HG03103 (cell line): Measurements from ENCODE around the gene PRKCH.

Source experiments
- ATAC-seq: cut with Tn5 transposase; IDR thresholded peaks from one replicate; pipeline ENCODE4 v1.9.1; 2021; ENCODE audit warnings: low read depth; ENCODE audit not compliant: unreplicated experiment

The PRKCH gene

DNA sequence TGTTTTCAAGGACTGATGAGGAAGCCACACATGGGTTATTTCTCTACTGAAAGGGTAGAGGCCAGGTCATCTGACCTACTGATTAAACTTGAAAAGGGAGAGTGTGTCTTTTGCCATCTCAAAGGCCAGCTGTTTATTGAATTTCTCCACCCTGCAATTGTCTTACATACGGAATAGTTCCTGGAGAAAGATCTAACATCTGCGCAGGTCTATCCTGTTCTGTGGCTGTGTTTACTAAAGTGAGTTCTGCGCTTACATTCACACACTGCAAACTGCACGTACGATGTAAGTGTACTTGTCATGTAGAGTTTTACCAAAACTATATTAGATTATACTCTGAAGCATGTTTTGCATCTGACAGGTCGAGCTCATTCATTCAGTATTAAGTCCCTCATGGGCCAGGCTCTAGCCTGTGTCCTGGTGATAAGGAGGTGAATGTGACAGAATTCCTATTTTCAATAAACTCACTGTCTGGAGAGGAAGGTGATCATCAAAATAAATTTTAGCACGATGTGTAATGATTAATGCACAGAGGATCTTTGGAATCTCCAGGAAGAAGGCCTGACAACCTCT lies 96.6 kb downstream of the PRKCH start:
- ATAC-seq = no peak

DNA sequence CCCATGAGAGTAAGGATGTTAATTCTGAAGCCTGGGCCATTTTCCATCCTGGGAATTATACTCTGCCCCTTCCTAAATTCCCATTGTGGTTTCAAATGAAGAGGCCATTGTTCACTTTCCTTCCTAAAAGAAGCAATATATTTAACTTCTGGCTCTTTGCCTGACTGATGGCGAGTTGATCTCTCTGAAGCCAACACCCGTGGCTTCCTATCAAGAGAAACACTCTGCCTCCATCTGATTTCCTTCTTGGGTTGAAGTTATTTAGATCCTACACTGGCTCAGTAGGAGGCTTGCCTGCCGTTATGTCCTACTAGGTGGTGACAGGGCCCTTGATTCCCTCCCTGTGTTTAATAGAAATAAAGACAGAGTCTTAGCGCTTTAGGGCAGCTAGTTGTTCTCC lies 97.4 kb downstream of the PRKCH start:
- no peak for ATAC-seq

DNA sequence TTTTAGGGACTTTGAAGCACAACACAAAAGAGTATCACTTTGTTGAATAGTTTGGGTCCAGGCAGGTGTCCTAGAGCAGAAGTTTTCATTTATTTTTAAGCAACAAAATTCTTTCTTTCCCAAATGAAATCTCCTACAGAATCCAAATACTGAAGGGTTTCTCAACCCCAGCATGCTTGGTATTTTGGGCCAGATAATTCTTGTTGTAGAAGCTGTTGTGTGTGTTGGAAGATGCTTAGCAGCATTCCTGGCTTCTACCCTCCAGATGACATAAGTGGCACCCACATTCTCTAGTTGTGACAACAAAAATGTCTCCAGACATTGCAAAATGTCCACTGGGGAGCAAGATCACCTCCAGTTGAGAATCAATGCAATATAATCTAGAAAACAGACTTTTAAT lies 97.8 kb downstream of the PRKCH start:
- ATAC-seq = no peak

DNA sequence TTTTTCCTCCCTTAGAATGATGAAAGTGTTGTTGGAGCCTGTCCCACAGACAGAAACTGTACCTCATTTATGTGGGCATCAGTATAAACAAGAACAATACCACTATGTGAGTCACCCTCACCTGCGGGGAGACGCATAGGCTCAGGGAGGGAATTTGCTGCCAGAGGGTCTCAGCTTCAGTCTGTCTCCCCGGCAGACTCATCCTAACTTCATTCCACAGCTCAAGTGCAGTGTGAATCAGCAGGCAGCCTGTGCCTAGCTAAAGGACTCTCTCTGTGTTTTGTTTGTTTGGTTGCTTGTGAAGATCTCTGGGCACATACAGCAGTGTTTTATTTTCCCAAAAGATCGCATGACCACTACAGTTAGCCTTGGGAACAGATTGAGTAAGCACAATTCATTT lies 98.9 kb downstream of the PRKCH start:
- ATAC-seq = no peak

DNA sequence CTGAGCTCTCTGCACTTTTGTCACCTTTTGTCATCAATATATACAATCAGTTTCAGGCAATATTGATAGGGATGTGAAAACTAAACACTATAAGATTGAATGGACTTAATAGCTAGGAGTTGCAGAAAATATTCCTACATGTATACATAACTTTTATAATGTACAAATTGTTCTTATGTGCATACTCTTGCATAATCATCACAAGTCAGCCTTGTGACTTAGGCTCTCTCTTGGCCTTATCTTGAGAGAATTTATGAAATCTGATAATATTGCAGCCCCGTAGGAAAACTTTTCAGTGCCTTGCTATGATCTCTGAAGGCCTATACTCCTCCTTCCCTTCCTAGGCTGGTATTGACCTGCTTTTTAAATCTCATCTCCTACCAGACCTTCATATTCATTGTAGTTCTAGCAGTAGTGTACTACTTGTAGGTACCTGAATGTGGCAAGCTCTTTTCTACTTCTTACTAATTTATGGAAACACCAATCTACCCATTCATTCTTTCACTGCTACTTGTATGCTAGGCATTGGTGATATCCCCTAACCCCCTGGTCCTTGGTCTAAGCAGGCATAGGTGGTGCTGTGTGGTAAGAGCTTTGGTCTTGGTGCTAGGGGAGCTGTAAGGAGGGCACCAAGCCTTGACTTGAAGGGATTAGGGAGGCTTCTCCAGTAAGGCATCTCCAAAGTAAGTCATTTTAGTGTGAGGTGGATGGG lies 100.0 kb downstream of the PRKCH start:
- ATAC-seq = no peak

DNA sequence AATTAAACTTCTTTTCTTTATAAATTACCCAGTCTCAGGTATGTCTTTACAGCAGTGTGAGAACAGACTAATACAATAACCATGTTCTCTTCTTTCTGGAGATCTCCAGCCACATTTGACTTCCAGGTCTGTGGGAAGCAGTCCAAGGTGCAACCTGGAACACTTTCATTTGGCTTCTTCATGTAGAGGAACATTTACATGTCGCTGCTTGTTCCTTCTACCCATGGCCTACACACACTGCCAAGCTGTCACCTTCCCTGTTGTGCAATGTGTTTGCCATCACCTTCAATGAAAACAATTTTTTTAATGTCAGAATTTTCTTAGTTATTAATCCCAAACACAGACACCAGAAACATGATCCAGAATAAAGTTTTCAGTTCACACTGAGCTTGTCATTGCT lies 104.7 kb downstream of the PRKCH start:
- no peak for ATAC-seq

DNA sequence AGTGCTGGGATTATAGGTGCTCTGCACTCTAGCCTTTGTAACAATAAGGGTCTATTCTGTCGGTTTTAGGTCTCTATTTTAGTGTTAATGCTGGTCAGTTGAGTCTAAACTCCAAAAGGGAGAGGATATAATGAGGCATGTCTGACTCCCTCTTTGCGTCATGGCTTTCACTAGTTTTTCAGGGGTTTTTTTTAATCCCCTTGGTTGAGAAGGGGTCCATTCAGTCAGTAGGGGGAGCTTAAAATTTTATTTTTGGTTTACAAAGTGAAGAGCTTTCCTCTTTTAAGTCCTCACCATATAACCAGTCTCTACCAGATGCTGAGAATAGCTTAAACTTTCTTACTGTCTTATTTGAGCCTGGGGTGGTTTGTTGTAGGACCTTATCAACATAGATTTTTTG lies 106.9 kb downstream of the PRKCH start:
- no peak for ATAC-seq

DNA sequence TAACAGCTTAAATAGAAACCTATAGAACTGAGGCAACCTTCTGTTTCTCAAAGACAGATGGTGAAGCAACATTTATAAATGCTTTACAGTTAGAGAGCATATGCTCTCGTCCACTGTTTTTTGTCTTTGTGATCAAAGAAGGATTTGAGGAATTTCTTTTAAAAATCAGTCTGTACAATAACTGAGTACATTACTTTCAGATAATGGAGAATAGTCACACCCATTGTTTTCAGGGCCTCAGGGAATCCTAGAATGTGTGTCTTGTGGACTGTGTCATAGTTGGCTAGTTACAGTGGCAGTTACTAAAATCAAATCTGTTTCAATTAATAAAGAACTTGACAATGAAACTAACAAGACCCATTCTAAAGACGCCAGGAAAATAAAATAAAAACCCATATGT lies 107.9 kb downstream of the PRKCH start:
- ATAC-seq = no peak

DNA sequence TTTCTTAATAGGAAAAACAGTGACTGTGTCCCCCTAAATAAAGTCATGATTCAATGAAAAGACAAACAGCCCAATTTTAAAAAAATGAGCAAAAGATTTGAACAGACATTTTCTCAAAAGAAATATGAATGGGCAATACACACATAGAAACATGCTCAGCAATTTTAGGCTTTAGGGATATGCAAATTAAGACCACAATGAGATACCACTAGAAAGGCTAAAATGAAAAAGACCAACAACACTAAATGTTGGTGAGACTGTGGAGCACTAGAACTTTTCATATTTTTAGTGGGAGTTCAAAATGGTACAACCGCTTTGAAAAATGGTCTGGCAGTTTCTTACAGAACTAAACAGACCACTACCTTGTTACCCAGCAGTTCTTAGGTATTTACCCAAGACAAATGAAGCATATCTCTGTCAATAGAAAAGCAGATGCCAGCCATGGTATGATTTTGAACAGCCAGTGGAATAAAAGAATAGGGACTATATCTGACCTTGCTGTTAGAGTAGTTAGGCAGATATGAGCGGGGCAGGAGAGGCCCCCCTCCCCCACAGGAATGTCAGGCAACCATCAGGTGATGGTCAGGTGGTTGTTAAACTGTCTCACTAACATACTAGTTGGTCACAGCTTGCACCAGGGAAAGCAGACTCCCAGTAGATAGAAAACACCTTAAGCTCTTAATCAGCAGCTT lies 108.8 kb downstream of the PRKCH start:
- no peak for ATAC-seq

DNA sequence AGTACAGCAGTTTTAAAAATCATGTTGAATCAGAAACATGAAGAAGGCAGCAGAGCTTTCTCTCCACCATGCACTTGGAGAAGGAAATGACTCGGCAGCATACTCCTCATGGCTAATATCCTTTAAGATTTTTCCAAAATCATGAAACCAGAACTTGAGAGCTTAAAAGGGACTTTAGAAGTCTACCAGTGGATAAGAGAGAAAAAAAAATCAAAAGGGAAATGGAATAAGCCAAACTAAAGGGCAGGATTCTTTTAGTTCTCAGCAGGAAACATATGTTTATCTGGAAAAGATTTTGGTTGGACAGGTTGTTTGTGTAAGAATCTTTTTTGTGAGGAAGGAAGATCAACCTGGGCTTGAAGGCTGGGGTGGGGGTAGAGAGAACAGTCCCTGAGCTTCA lies 111.8 kb downstream of the PRKCH start:
- ATAC-seq = no peak

DNA sequence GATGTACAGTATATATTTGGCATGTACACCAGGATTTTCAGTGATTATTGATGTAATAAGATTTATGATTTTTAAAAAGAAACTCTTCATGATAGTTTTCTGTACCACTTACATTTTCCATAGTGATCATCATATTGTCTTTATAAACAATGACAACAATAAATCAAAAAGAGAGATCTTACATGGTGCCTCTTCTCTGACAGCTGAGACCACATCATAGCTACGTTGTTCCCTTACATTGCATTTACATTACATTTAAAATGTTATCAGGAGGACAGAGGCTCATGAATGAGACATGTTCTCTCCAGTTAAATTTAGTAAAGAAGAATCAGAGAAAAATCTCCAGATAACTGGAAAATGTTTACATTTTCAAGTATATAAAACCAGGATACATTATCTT lies 112.4 kb downstream of the PRKCH start:
- ATAC-seq = no peak

DNA sequence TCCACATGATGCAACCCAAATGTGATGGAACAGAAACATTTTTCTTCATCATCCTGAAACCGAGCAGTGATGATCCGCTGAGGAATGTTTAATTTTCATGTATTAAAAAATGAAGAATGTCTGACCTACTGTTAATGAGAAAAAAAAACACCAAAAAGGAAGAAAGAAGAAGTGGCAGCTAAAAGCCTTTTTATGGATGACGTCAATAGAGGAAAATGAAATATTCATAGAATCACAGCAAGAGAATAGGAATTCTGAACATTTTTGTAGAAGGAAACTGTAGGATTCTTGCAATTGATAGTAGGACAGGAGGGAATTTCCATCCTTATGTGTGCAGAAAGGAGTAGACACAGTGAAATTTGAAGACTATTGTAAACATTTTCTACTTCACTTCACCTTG lies 112.9 kb downstream of the PRKCH start:
- ATAC-seq = no peak

DNA sequence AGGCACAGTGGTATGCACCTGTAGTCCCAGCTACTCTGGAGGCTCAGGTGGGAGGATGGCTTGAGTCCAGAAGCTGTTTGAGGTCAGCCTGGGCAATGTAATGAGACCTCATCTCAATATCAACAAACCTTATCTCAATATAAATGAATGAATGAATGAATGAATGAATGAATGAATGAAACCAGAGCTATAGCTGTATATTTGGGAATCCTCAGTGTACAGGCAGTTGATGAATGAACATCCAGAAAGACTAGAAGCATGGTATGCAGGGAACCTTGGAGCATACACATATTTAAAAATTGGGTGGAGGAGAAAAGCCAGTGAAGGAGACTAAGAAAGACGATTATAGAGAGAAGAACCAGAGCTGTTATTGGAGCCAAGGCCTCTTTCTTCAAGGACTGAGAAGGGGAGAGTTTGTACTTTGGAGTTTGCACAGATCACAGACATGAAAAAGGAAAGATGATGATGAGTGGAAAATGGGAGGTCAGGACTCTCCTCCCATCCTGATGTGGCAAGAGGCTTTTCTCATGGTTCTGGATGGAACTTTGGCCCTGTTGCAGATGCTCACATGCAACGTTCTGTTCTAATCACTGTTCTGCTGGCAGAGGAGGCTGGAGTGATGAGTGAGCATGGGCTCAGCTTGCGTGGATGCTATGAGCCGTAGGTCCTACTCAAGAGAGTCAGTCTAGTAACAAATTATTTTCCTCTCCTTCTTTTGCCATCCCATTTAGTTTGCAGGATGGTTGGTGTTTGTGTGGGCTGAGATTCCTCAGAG lies 114.4 kb downstream of the PRKCH start:
- ATAC-seq = no peak

DNA sequence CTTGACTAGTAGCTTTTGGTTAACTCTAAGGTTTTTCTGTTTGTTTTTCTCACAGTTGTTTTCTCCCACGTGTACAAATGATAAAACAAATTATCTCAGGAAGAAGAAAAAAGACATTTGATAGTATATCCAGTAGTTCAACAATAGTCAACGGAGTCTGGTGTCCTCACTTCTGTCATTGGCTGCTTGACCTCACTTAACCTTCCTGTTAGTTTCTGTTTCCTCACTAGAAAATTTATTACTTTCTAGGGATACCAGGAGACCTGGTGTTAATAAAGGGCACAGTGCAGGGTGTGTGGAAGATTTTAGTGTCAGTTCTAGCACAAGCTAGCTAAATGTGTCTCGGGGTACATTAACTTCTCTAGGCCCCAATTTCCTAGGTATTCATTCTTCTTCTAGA lies 116.0 kb downstream of the PRKCH start:
- ATAC-seq = no peak

DNA sequence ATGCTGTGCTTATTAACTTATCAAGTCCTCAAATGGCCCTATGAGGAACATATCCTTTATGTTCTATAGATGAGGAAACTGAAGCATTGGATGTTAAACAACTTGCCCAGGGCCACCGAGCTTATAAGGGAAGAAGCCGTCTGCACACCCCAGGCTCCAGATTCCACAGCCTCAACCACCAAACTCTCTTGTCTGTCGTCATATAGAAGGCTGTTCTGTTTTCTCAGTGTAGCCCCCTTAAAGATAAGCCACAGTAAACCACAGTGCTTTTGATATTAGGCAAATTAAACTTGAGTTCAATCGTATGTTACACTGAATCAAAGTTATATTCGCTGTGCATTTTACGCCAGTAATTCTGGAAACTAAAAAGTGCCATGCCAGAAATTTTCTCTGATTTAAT lies 116.7 kb downstream of the PRKCH start:
- no peak for ATAC-seq

DNA sequence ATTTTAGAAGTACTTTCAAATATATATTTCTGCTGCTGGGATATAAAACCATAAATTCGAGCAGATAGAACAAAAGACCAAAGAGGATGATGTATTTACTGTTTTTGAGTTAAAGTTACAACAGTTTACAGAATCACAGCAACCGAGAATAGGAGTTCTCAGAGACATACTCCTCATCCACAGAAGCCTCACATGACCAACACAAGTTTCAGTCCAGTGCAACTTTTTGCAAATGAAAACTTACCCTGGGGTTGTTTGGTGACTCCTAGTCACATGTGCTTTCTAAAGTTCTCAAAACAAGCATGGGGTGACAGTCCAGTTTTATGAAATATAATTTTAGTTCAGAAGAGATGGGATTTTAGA lies 117.1 kb downstream of the PRKCH start:
- peak; percentile 43 for ATAC-seq

DNA sequence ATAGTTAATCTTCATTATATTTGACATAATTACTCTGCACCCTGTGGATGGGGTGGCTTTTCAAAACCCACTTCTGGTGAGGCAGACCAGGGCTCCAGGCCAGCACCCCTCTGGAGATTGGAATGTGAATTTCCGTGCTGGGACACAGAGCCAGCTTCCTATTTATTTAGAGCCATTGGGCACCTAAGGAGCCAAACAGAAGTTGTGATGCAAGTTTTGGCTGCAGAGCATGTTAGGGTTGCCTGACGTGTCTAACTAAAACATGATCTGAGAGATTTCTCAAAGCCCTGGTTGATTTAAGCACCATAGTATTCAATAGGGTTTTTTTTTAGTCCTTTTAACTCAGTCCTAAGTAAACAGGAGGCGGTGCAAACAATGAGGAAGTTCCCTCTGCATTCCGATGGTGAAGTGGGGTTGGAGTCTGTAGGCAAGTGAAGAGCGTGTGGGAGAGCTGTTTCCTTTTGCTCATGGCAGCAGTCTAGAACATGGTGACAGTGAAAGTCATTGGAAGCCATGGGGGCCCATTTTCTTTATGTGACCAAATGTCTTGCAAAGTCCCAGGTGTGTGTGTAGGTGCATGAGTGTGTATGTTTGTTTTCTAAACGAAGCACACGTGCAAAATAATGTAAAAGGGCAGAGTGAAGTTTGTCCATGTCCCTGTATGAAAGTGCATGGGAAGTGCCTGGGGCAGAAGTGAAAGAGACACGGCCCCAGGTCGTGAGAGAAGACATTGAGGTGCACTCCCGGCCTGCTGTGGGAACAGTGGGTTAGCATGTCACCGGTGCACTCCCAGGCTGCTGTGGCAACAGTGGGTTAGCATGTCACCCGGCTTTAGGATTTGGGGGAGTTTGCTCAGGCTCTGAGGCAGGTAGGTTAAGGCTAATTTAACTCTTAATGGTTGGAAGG lies 117.7 kb downstream of the PRKCH start:
- no peak for ATAC-seq

DNA sequence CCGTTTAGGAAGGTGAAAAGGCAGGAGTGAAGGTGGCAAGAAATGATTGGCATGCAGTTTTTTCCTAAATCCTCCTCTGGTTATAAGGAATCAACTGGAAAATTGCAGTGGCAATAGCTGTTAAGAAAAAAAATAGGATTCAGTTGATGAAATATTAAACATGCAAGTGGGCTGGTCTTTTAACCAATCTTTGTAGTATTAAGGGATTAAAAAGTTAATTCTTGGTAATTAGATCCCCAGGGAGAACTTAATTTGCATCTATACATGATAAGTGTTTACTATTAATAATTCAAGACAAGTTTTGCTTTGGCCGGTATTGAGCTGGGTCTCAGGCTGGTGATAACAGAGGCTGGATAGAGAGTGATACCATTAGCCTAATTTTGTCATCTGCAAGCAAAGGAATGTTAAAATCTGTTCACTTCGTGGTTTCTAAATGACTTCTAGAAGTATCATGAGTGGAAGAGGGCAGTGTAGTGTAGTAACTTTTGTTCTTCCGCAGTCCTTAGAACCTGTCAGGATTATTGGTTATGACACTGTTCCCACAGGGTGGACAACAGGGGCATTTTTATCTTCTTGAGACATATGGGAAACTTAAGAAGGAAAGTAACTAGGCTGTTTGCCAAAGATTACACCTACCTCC lies 118.5 kb downstream of the PRKCH start:
- no peak for ATAC-seq

DNA sequence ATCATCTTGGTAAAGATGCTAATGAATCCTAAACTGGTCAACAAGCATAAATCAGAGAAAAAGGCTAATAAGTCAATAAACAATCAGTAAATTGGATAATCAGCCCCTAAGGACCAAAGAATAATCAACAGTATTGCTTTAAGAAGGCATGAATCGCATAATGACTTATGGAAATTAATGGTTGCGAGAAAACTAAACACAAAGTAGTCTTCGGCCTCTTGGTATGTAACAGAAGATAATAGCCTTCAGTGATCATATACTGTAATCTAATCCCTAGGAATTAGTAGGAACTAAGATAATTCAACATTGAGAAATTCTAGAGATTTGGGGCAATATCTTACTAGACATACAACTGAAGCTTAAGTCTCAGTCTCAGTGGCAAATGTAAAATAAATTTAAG lies 122.1 kb downstream of the PRKCH start:
- no peak for ATAC-seq

DNA sequence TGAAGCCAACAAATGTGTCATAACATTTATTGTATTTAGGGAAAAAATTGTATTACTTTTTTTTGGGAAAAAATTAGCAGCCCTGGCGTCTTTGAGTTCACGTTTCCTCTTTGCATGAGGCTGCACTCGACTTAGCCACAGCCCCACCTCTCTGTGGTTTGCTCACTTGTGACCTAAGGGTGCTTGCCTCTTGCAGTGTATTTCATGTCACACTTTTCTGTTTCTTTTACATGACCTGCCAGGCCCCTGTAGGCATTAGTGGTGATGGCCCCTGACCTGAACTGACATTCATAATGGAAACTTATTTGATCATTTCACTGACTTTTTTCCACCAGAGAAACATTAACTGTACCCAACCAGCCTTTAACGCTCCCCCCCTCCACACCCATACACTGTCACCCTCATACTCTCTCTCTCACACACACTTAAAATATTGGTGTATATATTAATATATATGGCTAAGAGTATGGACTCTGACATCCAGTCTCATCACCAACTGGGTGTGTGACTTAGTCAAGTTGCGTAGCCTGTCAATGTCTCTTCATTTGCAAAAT lies 122.9 kb downstream of the PRKCH start:
- peak; percentile 94 for ATAC-seq
